NCI-H2081 treated with DMSO at 0.1 percent for 48 hours (cell line): ENCODE results near the gene SH3PXD2A.

Source experiments
- DNase-seq: peaks from one replicate; lab custom pipeline; 2025; lab: John Stamatoyannopoulos, UW

Gene SH3PXD2A

DNA sequence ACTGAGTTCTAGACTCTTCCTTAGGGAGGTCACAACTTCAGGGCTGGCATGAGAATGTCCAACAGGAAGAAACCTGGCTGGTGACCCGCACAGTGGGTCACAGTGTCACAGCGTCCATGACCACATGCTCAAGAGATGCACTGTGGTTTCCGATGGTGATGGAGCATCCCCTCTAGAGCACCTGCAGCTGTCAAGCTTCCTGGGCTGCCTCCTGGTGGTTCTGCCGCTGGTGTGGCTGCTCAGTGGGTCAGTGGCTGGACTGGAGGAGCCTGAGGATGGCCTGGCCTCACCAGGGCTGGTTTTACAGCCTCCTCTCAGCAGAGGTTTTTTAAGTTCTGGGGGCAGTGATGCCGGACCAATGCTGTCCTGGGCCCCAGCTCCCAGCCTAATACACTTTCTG, 149.3 kb downstream of the SH3PXD2A start:
- DNase-seq: no peak

DNA sequence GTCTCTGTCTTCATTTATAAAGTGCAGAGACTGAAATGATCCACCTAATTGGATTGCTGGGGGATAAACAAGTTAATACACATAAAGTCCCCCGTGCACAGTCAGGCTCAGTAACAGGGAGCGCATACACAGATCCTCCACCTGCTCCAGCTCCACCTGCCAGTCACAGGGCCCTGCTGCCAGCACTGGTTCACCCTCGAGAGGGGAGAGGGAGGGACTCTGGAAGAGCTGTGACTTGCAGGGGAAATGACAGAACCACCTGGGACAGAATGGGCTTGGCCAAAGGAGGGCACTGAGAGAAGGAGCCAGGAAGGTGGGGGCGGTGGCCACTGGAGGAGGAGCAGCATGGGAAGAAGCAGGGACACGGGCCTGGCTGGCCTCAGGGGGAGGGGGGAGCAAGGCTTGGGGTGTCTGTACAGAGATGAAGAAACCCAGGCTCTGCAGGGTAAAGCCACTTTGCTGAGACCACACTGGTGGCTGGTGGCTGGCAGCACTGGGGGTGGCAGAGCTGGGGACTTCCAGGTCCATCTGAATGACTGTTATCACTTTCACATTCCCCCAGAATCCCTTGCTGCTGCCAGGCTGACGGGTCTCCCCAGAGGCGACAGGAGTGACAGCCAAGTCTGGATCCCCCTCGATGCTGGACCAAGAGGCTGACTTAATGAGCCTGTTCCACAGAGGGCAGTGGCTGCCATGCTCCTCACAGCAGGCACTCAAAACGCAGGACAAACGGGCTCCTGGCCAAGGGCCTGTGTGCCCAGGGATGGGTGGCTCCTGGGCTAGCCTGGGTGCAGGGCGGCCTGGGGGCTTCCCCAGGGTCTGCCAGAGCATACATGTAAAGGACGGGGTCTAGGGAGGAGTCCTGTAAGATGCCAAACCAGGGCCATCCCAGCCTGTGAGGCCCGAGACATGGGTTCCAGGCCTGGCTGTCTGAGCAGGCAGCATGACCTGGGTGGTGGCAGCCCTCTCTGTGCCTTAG, 151.1 kb downstream of the SH3PXD2A start:
- no peak for DNase-seq

DNA sequence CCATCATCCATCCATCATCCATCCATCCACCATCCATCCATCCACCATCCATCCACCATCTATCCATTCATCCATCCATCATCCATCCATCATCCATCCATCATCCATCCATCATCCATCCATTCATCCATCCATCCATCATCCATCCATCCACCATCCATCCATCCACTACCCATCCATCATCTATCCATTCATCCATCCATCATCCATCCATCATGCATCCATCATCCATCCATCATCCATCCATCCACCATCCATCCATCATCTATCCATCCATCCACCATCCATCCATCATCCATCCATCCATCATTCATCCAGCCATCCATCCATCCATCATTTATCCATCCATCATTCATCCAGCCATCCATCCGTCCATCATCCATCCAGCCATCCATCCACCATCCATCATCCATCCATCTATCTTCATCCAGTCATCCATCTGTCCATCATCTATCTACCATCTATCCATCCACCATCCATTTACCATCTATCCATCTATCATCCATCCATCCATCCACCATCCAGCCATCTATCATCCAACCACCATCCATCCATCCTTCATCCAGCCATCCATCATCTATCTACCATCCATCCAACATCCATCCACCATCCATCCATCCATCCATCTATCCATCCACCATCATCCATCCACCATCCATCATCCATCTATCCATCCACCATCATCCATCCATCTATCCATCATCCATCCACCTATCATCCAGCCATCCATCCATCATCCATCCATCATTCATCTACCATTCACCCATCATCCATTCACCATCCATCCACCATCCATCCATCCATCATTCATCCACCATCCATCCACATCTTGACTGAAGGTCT, 153.8 kb downstream of the SH3PXD2A start:
- DNase-seq: no peak

DNA sequence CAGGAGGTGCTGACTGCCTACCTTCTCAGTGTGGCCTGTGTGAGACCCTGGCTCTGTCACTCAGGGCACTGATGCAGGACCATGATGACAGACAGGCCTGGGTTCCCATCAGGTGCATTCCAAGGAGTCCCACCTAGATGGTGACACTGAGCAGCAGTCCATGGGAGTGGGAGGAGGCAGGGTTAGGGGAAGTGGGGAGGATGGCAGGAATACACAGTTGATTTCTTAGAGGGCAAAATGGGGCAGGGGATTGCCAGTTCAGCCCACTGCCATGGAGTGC, 155.0 kb downstream of the SH3PXD2A start:
- DNase-seq: no peak

DNA sequence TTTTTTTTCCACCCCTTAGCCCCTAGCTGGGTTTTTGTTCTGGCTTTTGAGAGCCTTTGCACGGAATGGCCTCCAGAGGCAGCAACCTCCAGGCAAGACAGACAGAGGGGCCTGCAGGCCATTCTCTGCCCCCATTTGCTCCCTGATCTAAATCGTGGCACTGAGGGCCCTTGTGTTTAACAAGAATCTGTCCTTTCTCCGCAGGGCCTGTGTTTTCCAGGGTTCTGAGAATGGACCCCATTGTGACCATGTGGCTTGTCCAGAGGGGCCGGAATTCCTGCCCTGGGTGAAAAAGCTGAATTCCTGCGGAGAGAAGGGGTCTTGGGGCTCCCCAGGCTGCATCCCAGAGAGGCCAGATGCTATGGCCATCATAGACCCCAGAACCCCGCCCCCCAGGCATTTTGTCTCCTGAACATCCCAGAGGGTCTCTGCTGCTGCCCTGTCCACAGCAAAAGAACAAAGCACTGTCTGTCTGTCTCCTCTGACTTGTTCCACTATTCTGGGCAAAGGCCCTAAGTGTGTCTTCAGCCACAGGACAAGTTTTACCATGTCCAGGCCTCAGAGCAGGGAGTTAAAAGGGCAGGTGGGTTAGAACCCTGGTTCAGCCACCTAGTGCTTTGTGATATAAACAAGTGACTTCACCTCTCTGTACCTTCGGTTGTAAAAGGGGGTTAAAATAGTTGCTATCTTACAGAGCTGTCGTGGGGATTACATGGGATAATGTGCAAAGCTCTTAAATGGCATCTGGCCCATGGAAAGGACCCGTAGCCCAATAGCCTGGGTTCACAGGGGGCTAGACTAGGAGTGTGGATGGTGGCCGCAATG, 155.6 kb downstream of the SH3PXD2A start:
- no peak for DNase-seq

DNA sequence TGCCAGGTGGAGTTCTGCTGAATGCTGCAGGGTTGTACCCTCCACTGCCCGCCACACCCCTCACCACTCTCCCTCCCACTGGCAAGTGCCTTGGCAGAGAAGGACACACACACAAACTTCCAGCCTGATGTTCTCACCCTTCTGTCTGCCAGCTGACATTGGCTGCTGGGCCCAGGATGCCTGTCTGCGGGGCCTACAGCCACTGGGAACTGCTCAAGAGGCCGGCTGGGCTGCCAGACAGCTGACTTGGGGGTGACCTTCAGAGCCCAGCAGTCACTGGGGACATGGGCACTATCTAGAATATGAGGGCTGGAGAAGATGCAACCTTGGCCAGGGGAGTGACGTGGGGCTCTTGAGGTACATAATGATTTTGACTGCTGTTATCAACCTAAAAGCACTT, 157.1 kb downstream of the SH3PXD2A start:
- no peak for DNase-seq

DNA sequence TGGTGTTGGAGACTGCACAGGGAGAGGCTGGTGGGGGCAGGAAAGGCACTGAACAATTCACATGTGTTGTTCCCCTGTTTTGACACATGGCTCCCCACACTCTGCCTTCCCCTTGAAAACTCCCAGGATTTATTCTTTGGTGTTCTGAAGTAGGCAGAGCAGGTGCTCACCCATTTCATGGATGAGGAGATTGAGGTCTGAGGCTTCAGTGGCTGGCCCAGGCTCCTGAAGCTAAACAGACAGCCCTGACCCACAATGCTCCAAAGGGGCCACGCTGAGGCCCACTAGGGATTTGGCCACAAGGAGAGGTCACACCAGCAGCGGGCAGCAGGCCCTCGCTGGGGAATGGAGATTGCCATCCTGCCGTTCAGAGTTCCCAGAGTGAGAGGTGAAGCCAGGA, 157.6 kb downstream of the SH3PXD2A start:
- no peak for DNase-seq

DNA sequence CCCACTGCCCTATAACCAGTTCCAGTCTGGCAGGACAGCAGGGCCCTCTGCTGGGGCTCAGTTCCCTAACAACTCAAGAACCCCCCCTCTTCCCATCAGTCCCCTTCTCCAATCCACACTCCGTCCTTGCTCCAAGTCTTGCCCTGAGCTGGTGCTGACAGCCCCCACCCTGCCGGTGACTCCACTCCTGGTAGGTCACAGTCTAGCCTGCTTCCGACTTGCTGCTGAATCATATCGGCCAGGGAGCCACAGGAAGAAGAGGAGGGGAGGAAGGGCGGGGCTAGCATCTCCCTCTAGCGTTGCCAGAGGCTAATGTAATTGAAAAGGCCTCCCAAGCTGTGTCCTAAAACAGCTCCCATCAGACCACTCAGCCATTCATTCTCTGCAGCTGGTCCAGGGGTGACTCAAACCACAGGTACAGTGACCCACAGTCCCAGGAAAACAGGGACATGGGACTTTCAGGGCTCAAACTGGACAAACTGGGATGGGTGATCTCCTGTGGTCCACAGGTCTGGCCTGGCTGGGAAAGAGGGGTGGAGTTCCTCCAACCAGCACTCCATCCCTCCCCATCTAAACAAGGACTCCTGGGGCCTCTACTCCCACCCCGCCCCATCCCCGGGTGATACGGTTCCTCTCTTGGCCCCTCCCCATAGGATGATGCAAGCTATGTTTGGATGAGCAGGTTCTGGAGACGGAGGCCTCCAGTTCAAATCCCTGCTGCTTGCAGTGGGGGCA, 158.8 kb downstream of the SH3PXD2A start:
- DNase-seq: no peak

DNA sequence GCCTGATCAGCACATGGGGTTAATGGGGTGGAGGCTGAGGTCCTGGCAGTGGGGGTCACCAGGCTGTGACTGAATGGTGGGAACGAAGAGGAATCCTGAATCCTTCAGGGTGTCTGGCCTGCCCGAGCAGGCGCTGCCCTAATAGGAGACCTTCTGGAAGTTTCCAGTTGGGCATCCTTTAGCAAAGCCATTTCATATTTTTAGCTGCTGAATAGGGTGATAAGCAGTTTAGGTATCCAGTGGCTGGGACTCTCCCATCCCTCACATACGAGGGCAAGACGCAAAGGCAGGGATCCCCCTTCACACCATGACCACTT, 159.3 kb downstream of the SH3PXD2A start:
- no peak for DNase-seq

DNA sequence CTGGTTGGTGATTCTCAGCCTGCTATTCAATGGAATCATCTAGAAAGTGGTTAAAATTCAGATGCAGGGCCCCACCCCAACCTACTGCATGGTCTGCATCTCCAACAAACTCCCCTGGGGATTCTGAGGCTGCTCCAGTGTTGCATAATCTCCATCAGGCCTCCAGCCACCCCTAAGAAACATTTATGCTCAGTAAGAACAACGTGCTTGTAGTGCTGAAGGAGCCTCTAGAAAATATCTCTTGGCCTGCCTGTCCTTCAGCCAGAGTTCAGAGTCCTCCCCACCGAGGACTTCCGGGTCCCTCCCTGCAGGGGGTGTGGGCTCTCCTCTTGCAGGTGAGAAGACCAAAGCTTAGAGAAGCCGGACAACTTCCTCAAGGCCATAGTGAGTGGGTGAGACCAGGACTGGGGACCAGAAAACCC, 159.8 kb downstream of the SH3PXD2A start:
- DNase-seq: no peak

DNA sequence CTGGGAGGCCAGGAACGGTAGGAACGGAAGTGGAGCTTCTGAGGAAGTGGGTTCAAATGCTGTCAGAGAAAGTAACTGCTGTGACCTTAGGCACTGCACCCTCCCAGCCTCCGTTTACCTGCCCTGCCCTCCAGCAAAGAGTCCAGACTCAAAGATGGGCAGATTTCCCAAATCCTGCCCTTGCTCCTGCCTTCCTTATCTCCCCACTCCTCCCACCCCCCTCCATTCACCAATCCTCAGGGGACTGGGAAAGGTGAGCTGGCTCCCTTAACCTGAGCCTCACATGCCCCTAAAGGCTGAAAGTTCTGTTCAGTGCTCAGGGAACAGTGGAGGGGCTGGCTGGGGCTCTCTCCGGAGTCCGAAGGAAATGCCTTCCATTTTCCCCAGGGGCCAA, 161.6 kb downstream of the SH3PXD2A start:
- DNase-seq: no peak

DNA sequence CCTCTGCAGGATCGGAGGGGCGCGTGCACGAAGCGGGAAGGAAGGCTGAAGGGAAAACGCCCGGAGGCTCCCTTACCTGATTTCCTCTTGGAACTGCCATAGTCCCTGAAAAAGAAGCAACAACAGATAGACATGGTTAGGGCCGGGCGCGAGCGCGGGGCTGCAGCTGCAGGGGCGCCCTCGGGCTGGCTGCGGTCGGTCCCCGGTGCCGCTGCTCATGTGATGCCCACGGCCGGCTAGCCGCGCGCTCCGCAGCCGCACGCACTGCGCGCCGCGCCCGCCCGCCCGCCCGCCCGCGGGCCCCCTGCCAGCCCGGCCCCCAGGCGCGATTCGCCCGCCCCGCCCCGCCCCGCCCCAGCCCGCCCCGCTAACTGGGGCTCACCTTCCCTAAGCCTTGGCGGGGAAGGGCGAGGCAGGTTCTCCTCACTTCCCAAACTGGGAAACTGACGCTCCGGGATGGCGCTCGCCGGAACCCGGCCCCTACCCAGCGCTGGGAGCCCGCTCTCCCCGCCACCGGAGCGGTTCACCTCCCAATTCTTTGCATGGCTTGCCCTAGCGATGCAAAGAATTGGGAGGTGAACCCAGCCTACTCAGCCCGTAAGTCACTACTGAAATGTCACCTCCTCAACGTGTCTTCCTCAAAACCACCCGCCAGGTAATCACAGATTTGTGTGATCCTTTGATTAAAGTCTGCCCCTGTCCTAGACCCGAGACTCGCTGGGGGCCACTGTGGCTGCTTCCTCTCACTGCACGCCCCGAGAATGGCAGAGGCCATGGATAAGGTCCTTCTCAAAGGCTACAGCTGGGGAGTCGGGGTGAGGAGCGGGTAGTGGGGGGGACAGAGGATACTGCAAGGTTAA, 162.2 kb downstream of the SH3PXD2A start:
- DNase-seq: no peak

DNA sequence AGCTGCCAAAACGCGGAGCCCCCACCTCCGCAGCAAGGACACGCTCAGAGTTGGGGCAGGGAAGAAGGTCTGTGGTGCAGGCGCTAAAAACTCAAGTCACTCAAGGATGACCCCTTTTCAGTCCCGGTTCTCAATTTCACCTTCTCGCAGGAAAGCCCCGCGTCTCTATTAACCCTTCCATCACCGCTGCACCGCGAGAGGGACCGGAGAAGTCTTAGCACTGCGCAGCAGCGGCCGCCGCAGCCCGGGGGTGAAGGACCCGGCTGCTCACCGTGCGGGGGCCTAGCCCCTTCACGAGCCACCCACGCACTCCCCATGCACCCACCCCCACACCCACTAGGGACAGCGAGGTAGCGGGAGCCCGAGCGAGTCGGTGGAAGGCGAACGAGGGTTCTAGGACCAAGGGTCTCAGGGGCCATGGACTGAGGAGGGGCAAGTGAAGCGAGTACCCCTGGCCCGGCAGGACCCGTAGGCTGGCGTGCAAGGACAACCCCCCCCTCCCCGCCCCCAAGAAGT, 162.9 kb downstream of the SH3PXD2A start:
- no peak for DNase-seq

DNA sequence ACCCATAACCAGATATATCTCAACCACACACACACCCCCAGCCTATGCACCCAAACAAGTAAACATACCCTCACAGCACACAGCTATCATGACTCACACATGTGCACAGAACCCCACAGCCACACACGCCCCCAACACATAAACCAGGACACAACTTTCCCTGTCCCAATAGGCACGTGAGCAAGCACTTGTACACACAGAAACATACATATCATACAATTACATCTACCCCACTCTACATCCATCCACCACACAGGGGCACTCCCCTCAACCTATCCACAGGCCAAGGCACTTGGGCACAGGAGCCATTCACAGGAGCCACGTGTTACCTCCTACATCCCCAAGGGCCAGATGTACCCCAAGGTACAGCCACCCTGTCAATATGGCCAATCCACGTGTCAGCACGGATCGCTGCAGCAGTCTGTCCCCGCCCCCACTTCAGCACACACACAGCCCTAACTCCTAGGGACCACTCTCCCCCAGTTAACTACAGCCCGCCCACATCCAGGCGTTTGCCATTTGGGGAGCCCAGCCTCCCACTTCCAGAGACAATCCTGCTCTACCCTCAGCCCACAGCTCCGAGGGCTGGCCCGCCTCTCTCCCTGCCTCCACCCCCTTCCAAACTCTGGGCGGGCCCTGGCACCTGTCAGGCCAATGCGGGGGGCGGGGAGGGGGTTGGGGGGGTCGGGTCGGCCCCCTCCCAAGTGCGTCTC, 163.5 kb downstream of the SH3PXD2A start:
- DNase-seq: no peak

DNA sequence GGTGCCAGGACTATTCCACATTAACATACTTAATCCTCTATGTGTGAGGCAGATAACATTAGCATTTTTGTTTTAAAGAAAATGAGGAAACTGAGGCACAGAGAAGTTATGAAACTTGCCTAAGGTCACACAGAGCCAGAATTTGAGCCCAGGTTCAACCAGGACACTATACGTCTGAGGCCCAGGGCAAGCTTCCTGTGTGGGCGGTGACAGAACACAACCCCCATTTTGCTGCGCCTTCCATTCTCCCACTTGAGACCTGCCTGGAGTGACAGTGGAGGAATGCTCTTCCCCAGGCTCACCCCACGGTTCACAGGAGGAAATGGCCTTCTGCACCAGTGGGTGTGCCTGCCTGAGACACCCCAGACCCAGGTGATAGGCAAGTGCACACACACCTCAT, 164.1 kb downstream of the SH3PXD2A start:
- no peak for DNase-seq

DNA sequence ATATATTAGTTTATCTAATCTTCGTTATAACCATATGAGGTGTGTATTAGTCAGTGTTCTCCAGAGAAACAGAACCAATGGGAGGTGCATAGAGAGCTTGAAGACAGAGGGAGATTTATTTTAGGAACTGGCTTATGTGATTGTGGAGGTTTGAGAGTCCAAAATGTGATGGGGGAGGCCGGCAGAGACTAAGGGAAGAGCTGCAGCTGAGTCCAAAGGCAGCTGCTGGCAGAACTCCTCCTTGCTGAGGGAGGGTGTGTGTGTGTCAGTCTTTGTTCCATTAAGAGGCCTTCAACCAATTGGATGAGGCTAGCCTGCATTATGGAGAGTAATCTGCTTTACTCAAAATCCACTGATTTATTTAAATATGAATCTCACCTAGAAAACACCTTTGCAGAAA, 165.1 kb downstream of the SH3PXD2A start:
- no peak for DNase-seq

DNA sequence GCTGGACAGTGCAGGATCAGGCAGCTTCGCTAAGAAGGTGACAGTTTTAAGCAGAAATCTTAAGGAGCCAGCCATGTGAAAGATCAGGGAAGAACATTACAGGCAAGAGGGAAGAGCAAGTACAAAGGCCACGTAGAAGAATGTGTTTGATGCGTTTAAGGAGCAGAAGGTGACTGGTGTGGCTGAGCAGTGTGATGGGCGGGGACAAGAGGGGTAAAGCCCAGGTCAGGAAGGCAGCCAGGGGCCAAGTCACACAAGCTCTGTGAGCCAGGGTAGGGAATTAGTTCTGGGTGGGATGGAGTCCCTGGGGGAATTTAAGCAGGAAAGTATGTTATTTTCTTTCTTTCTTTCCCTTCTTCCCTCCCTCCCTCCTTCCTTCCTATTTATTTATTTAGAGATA, 166.9 kb downstream of the SH3PXD2A start:
- DNase-seq: no peak

DNA sequence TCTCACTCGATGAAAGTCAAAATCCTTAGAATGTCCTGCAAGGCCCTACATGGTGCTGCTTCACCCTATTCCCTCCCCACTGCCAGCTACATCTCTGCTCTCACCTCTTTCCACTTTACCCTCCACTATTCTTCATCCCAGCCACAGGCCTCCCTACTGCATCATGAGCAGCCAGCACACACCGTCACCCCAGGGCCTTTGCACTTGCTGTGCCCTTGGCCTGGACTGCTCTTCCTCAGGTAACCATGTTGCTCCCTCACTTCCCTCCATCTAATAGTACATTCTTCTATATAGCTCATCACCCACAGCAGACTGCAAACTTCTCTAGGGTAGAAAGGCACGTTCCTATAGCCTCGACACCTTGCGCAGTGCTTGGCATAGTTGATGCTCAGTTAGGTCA, 167.7 kb downstream of the SH3PXD2A start:
- DNase-seq: no peak

DNA sequence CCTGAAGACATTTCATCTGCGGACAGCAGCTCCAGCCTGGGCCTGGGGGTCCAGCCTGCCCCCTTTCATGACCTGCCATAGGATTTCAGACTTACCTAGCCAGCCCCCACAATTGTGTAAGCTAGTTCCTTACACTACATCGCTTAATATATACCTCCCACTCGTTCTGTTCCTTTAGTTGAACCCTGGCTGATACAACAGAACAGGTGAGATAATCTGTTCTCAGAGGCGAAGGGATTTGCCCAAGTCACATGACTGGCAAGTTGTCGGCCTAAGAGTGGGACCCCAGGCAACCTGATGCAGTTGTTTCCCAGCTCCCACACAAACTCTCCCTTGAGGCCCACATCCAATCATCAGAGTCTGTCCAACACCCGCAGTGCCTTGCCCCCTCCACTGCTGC, 168.2 kb downstream of the SH3PXD2A start:
- DNase-seq: no peak
